Hematopoietic multipotent progenitor cell treated with erythropoietin and hydrocortisone succinate and interleukin-3 and kit ligand, for 8 days (in vitro differentiated cells): Measurements from ENCODE around the gene RNF11.

Experiments
- DNase-seq: peaks from one replicate; pipeline ENCODE4 v3.0.0-alpha.2; 2015

RNF11 gene

DNA sequence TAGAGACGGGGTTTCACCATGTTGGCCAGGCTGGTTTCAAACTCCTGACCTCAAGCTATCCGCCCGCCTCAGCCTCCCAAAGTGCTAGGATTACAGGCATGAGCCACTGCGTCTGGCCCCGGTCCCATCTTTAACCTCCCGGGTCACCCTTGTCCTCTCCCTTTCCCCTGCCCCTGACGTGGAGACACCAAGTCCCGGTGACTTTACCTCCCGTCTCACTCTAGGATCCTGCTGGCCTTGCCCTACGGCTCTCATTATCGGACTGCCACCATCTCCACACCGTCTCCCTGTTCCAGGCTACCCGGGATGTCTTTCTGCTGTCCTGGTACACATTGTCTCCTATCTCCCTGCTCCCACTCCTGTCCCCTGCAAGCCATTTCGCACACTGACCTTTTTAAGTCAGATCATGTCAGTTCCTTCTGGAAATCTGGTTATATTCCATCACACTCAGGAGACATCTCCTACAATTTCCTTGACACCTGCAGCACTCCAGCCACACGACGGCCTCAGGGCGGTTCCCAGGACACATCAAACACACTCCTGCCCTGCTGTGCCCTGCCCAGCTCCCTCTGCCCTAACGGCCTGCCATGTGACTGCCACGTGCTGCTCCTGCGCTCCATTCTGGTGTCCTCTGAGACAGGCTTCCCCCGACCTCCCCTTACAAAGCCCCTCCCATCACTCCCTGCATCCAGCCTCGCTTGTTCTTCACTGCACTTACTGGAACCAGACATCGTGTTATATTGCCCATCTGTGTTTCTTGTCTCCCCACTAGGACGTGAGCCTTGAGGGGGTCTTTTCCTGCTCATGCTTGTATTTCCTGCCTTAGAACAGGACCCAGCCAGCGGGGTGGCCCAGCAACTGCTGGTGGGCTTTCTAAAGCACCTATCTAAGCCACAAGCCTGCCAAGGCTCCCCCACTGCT is 61.6 kb downstream of the RNF11 start:
- DNase-seq: no peak

DNA sequence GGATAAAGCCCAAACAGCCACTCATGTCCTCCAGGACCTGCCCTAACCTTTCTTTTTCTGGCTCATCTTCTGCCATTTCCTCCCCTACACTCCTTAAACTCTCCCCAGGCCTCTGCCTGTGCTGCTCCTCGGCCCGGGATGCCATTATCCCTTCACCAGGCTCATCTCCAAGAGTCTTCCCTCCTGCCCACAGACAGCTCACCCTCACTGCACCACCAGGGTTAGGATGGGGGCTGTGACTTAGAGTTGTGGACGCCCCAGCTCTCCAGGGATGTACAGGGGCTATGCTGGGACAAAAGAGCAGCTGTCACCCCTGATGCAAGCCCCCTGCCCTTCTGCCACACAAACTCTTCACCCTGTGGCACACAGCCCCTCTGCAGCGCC is 62.2 kb downstream of the RNF11 start:
- no peak for DNase-seq

DNA sequence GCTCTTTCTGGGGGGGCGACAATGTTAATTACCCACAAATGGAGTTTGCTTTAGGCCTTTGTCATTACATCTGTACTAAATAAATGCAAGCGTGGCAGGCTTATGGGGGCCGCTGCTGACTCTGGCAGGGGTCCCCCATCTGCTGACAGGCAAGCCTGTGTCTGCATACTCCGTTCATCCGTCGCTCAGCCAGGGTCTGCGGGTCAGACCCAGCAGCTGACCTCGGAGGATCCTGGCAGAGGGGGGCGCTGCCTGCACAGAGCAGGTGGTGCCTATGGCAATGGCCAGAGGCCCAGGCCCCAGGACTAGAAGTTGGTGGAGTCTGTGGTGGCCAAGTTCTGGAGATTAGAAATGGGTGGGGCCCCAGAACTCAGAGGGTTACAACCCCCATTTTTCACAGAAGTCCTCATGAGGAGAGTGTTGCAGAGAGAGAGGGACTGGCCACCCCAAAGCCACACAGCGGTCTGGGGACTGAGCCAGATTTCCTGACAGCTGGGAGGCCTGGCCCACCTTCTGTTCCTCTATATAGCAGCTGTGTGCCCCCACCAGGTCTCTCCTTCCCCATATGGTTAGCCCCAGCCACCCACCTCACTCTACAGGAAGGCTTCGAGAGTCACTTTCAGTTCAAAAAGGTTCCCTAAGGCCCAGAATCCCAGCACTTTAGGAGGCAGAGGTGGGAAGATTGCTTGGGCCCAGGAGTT is 63.3 kb downstream of the RNF11 start:
- DNase-seq: peak; percentile 86

DNA sequence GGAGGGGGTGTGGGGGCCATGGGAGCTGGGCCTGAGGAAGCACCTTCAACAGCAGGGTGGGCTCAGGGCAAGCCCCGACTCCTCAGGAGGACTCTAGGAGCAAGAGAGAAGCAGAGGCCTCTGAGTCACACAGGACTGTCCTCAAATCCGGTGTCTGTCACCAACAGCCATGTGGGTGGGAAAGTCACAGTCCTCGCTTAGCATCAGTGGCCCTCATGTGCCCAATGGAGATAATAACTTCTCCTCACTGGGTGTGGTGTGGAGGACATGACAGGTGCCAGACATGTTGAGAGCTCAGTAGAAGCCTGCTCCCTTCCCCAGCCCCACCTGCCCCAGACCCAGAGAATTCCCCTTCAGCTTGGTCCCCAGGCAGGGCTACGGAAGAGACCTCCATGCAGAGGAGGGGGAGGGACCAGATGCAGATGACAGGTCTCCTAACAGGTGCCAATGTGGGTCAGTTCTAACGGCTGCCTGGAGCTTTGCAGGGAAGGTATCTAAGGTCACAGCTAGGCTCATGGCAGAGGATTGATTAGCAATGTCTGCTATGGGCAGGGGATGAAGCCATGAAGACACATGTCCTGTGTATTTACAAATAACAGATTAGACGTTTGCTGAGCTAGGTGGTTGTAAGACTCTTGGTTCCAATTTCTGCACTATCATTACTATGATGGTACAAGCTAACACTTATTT is 64.1 kb downstream of the RNF11 start:
- peak; percentile 84 for DNase-seq

DNA sequence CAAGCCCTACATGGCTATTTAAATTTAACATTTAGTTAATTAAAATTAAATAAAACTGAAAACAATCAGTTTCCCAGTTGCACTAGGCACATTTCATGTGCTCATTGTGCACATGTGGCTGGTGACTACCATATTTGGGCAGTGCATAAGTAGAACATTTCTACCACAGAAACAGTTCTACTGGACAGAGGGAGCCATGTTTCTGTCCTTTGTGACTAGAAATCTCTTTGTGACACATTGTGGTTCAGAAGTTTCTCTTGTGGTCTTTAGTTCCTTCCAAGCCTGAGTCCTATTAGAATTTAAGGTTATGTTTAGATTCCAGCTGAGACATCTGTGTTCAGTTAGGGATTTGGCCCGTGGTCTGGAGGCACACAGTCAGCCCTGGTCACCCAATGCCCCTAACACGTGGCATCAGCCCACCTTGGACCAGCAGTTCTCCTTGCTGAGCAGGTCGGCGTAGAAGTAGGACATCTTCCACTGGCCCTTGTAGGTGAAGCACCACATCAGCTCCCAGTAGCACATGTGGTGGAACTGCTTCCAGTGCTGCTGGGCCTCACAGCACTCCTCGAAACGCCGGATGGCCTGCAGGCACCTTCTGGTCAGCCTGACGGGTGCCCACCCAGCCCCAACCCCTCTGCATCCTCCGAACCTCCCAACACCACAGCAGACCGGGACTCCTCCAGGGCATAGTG is 65.2 kb downstream of the RNF11 start:
- no peak for DNase-seq

- no peak for DNase-seq
Observed at GRCh38 chr1:51301844-51302162, 65.7 kb downstream of the RNF11 start.

DNA sequence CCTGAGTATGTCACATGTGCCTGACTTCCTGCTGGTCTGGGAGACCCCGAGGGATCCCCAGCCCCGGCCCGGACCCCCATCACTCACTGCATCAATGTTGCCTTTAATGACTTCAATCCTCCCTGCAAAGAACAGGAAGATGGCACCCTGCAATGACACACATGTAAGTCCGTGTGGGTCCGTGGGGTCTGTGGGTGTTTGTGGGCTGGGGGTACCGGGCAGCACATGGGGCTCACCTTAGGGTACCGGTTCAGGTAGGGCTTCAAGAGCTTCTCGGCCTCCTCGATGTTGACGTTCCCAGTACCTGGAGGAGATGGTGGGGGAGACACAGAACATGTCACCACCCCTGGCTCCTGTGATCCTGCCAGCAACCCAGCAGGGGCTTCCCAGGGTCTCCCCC is 66.2 kb downstream of the RNF11 start:
- no peak for DNase-seq

- DNase-seq: no peak
Observed at GRCh38 chr1:51302746-51303145, 66.7 kb downstream of the RNF11 start.

GRCh38 chr1:51303315-51303714 is 67.2 kb downstream of the RNF11 start:
- DNase-seq: no peak

- DNase-seq: peak; percentile 75
Observed at GRCh38 chr1:51303751-51304251, 67.7 kb downstream of the RNF11 start.

GRCh38 chr1:51304360-51304759 is 68.3 kb downstream of the RNF11 start:
- no peak for DNase-seq

DNA sequence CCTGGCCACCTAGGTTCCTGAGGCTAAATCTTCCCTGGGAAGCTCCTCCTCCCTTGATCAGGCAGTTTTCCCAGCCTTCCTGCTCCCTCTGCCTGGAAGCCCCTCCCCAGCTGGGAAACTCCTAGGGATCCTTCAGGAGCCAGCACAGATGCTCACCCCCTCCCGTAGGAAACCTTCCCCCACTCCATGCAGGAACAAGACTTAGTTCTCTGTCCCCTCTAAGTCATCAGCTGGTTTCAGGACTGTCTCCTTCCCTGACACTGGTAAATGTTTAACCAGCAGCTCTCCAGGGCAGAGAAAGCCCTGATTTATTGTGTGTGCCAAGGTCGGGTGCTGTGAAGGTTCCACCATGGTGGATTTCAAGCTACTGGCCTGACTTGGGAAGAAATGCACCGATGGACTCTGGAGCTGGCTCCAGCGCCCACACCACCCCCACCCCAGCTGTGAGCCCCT is 69.3 kb downstream of the RNF11 start:
- DNase-seq: no peak

GRCh38 chr1:51306950-51307349 is 70.9 kb downstream of the RNF11 start:
- no peak for DNase-seq

DNA sequence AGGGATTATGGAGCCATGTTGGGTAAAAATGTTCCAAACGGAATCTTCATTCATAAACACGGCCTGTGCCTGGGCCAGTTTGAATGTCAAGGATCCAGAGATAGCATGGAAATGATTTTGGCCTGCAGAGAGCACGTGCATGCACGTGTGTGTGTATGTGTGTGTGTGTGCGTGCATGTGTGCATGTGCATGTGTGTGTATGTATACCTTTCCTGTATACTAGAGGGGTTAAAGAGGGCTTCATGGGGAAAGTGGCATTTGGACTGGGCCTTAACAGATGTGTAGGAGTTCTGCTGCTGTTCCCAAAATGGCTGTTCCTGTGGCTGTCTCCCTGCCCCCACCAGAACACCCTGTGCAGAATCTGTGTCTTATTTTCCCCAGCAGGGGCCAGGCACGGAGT is 72.6 kb downstream of the RNF11 start:
- no peak for DNase-seq

DNA sequence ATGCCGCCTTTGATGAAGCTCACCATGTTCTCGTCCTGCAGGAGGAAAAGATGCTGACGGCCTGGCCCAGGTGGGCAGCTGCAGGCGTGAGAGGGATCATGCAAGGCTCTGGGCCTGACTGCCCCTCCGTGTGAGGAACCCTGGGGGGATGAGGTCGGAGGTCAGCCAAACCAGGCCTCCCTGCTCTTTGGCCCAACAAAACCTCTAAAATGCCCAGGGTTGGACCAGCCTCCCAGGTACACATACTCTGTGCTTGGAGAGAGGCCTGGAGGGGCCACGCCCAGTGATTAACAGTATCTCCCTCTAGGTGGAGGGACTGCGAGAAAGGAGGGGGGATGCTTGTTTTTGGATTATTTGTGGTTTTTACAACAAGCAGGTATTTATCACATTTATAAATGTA is 73.2 kb downstream of the RNF11 start:
- DNase-seq: no peak

GRCh38 chr1:51310871-51311613 is 75.0 kb downstream of the RNF11 start:
- DNase-seq: no peak

DNA sequence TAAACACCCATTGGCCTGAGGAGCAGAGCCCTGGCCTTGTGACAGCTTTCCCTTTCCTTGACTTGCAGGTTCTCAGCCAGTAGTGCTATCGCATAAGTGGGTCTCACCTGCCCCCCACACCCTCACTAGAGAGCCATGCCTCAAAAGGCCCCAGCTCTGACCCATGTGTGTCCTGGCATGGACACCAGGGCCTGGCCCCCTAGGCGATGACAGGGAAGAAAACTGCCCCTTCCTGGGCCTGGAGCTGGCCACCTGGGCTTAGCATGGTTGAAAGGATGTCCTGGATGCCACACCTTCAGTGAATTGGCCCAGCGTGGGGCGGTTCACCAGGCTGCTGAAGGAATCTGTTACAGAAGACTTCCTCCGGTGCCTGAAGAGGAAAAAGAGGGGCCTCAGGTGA is 75.8 kb downstream of the RNF11 start:
- no peak for DNase-seq

DNA sequence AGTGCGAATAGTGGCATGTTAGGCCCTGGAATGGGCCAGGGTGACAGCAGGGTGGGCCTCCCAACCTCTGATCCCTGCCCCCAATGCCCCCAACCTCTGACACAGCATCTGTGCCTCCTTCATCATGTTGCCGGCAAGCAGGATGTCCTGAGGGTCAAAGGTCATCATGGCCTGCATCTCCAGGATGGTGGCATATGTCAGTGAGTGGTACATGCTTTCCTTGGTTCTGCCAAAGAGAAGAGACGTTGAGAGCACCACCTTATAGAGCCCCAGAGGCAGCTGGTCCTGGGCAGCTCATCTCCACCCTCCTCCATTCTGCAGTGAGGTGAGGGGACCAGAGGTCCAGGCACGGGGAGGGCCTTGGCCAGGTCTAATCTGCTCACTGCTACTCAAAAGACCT is 76.6 kb downstream of the RNF11 start:
- no peak for DNase-seq

GRCh38 chr1:51313268-51313852 is 77.3 kb downstream of the RNF11 start:
- no peak for DNase-seq

DNA sequence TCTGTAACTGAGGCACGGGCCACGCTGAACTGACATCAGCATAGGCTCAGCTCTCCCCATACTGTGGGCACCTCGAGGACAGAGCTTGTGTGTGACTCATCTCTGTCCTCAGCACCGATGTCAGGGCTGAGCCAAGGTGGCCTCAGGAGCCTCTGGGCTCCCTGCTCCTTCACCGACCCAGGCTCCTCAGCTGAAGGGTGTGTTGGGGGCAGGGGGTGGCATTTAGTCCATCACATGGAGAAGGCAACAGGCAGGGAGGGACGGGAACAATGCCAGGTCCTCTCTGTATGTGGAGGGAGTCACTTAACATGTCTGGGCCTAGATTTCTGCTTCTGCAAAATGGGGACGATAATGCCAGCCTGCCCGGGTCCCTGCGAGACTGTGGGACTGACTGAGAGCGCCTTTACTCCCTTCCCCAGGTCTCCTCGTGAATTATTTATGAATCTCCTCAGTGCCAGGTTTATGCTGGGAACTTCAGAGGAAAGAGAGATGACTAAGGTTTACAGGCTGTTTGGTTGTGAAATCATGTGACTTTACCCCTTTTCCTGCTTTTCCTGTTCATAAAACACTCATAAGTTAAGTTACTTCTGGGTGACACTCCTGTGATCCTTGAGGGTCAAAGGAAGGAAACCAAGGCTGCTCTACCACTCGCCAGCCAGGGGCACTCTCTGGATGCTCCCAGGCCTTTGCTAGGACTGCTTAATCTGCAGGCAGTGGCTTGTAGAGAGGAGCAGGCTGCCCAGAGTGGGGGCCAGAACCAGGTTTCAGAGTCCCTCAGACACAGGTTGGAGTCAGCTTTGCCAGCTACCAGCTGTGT is 78.1 kb downstream of the RNF11 start:
- DNase-seq: no peak

DNA sequence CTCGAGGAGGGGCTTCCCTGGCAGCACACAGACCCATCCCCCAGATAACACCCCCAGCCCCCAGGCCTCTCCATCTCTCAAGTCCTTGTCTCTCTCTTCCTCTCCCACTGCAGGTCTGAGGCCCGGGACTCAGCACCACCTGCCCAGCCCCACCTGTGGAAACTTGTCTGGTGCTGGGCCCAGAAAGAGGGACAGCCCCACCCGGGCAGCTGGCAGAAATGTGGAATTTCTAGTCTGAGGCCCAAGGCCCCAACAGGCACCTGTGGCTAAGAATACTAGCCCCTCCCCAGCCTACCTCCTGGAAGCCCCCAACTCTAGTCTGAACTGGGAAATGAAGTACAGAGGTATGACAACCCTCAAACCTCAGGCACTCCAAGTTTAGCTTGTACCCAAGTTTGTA is 78.9 kb downstream of the RNF11 start:
- no peak for DNase-seq
